HG03575 (cell line): Measurements from ENCODE around the gene KMT2A.
"Not testable (repeated sequence)": the region's sequence is repeated elsewhere in the genome, so short reads cannot be mapped to it uniquely, and the experiment has no call there.

ENCODE experiments used
- ATAC-seq: cut with Tn5 transposase; IDR thresholded peaks from one replicate; pipeline ENCODE4 v1.9.1; 2021; ENCODE audit not compliant: unreplicated experiment, insufficient number of reproducible peaks, low FRiP score; ENCODE audit errors: extremely low read depth

Gene KMT2A

GRCh38 chr11:118434123-118434552, 2.2 kb upstream of the KMT2A start:
- ATAC-seq: no peak

GRCh38 chr11:118434553-118435289, 1.6 kb upstream of the KMT2A start:
- ATAC-seq: no peak

GRCh38 chr11:118435290-118435892, 901 bp upstream of the KMT2A start:
- ATAC-seq: no peak

GRCh38 chr11:118436639-118437207, 431 bp downstream of the KMT2A start:
- no peak for ATAC-seq

- ATAC-seq: no peak
These were observed 1.2 kb downstream of the KMT2A start for GRCh38 chr11:118437208-118438125.

GRCh38 chr11:118438314-118438931, 2.1 kb downstream of the KMT2A start:
- no peak for ATAC-seq

GRCh38 chr11:118439646-118440045, 3.4 kb downstream of the KMT2A start:
- no peak for ATAC-seq

GRCh38 chr11:118441770-118442275, 5.5 kb downstream of the KMT2A start:
- no peak for ATAC-seq

- no peak for ATAC-seq
These were observed 6.0 kb downstream of the KMT2A start for GRCh38 chr11:118442301-118442700.

- ATAC-seq: no peak
These were observed 6.8 kb downstream of the KMT2A start for GRCh38 chr11:118442908-118443589.

- ATAC-seq: no peak
These were observed 7.4 kb downstream of the KMT2A start for GRCh38 chr11:118443590-118444218.

- no peak for ATAC-seq
These were observed 11.1 kb downstream of the KMT2A start for GRCh38 chr11:118447423-118447822.

- peak; percentile 43 for ATAC-seq
These were observed 12.0 kb downstream of the KMT2A start for GRCh38 chr11:118448294-118448693.

GRCh38 chr11:118449316-118449918, 13.1 kb downstream of the KMT2A start:
- no peak for ATAC-seq

GRCh38 chr11:118450451-118450850, 14.2 kb downstream of the KMT2A start:
- ATAC-seq: no peak

GRCh38 chr11:118462178-118462577, 25.9 kb downstream of the KMT2A start:
- no peak for ATAC-seq

- ATAC-seq: not testable (repeated sequence)
These were observed 32.7 kb downstream of the KMT2A start for GRCh38 chr11:118468968-118469367.
